Measurements from ENCODE around the gene EVA1C.

DNA sequence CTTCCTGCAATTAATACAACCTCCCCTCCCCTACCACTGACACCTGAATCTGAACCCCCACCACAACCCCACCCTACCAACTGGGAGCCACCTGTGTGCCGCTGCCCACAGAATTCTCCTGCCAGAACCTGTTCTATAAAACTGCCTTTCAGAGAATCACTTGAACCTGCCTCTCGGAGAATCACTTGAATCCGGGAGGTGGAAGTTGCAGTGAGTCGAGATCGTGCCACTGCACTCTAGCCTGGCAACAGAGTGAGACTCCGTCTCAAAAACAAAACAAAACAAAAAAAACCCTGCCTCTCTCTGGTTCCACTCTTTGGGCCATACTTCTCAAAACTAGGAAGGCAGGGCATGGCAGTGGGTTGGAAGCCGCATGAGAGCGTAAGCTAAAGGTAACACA, 25.4 kb upstream of the EVA1C start:
- TF ChIP-seq CTCF (conservative IDR thresholded peaks at IDR 0.05; ENCODE audit: low read depth in 2 of 2) (no peak), EZH2 (IDR thresholded peaks at IDR 0.05; ENCODE audit: low read depth, unreplicated experiment) (no peak), NANOG (IDR thresholded peaks at IDR 0.05; ENCODE audit: borderline replicate concordance) (no peak), EZH2phosphoT487 (IDR thresholded peaks at IDR 0.05; ENCODE audit: unreplicated experiment) (no peak)
